ENCODE measurements around the gene PPFIA4.

DNA sequence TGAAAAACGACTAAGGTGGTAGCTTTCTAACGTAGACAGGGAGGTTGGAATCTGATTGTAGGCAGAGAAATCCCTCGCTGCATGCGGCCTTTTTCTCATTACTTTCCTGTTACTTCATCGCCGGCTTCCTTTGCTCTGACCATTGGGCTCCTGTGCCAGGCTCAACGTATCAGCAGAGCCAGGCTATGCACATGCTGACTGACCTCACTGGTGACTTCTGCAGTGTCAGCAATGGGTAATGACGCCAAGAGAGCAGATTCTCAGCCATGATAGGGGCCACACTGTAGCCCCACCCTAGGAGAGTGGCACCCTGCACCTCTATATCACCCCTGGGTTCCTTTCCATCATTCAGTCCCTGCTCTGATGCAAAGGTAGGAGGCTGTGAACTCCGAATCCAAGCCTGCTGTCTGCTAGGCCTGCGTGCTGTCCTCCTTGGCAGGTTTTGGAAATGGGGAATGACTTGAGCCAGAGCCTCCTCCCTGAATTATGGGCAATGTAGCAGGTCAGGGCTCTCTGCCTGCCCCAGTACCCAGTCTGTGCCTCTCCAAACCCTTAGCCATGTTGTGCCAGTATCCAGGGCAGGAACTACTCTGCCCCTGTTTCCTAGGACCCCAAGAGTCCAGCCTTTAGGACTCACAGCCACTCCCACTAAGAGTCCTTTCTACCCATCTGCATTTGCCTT lies 11.4 kb downstream of the PPFIA4 start:
- no peak for TF ChIP-seq EZH2 (IDR thresholded peaks at IDR 0.05; ENCODE audit: low read length)
- TF ChIP-seq, protein P1, sequence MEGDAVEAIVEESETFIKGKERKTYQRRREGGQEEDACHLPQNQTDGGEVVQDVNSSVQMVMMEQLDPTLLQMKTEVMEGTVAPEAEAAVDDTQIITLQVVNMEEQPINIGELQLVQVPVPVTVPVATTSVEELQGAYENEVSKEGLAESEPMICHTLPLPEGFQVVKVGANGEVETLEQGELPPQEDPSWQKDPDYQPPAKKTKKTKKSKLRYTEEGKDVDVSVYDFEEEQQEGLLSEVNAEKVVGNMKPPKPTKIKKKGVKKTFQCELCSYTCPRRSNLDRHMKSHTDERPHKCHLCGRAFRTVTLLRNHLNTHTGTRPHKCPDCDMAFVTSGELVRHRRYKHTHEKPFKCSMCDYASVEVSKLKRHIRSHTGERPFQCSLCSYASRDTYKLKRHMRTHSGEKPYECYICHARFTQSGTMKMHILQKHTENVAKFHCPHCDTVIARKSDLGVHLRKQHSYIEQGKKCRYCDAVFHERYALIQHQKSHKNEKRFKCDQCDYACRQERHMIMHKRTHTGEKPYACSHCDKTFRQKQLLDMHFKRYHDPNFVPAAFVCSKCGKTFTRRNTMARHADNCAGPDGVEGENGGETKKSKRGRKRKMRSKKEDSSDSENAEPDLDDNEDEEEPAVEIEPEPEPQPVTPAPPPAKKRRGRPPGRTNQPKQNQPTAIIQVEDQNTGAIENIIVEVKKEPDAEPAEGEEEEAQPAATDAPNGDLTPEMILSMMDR (optimal IDR thresholded peaks at IDR 0.05 in 1 of 3, IDR thresholded peaks at IDR 0.05 in 1 of 3, conservative IDR thresholded peaks at IDR 0.05 in 1 of 3; ENCODE audit: extremely low read depth in 1 of 3, insufficient read depth in 2 of 3, low read length in 3 of 3) = no peak
